ENCODE results near the gene RBMS3.

Gene RBMS3

GRCh38 chr3:29277249-29277648 is 3.6 kb upstream of the RBMS3 start:
- DNase-seq (ENCODE audit: low read depth) = no peak

- DNase-seq (ENCODE audit: low read depth) = no peak
Measured at GRCh38 chr3:29279286-29279685, 1.6 kb upstream of the RBMS3 start.

- DNase-seq (ENCODE audit: low read depth) = no peak
Measured at GRCh38 chr3:29279806-29280205, 1.1 kb upstream of the RBMS3 start.

GRCh38 chr3:29281094-29281343 is 148 bp downstream of the RBMS3 start:
- no peak for DNase-seq (ENCODE audit: low read depth)

GRCh38 chr3:29281344-29282241 is 722 bp downstream of the RBMS3 start:
- DNase-seq (ENCODE audit: low read depth) = no peak

GRCh38 chr3:29282427-29283230 is 1.8 kb downstream of the RBMS3 start:
- no peak for DNase-seq (ENCODE audit: low read depth)

GRCh38 chr3:29283231-29284119 is 2.6 kb downstream of the RBMS3 start:
- no peak for DNase-seq (ENCODE audit: low read depth)

GRCh38 chr3:29284497-29284896 is 3.6 kb downstream of the RBMS3 start:
- no peak for DNase-seq (ENCODE audit: low read depth)

- DNase-seq (ENCODE audit: low read depth) = no peak
Measured at GRCh38 chr3:29285471-29286071, 4.7 kb downstream of the RBMS3 start.

GRCh38 chr3:29286478-29287240 is 5.8 kb downstream of the RBMS3 start:
- no peak for DNase-seq (ENCODE audit: low read depth)

GRCh38 chr3:29290596-29290995 is 9.7 kb downstream of the RBMS3 start:
- DNase-seq (ENCODE audit: low read depth) = no peak

GRCh38 chr3:29291260-29291981 is 10.6 kb downstream of the RBMS3 start:
- DNase-seq (ENCODE audit: low read depth) = no peak

- no peak for DNase-seq (ENCODE audit: low read depth)
Measured at GRCh38 chr3:29291982-29292363, 11.1 kb downstream of the RBMS3 start.

- DNase-seq (ENCODE audit: low read depth) = no peak
Measured at GRCh38 chr3:29293421-29293820, 12.6 kb downstream of the RBMS3 start.

- DNase-seq (ENCODE audit: low read depth) = no peak
Measured at GRCh38 chr3:29297998-29298397, 17.1 kb downstream of the RBMS3 start.

GRCh38 chr3:29301332-29302019 is 20.6 kb downstream of the RBMS3 start:
- DNase-seq (ENCODE audit: low read depth) = no peak

- DNase-seq (ENCODE audit: low read depth) = no peak
Measured at GRCh38 chr3:29302619-29303018, 21.7 kb downstream of the RBMS3 start.

GRCh38 chr3:29307295-29307694 is 26.4 kb downstream of the RBMS3 start:
- DNase-seq (ENCODE audit: low read depth) = no peak

- no peak for DNase-seq (ENCODE audit: low read depth)
Measured at GRCh38 chr3:29310865-29311264, 30.0 kb downstream of the RBMS3 start.

- no peak for DNase-seq (ENCODE audit: low read depth)
Measured at GRCh38 chr3:29311795-29312194, 30.9 kb downstream of the RBMS3 start.
